H9 (cell line): ENCODE data around the gene NUP35. TPM values are rescaled to one million over a fixed set of nuclear protein-coding genes. Genes with fewer than 3 reads are reported as not detected.

Source experiments
- DNase-seq: peaks from one replicate; pipeline ENCODE4 v3.0.0-alpha.2; 2017
- H2AFZ ChIP-seq: one replicate; pipeline ENCODE4 v1.6.1; 2013; ENCODE audit warnings: mild to moderate bottlenecking, low read length, control low read depth, moderate library complexity
- H2AK5ac ChIP-seq: 2 replicates; pipeline ENCODE4 v1.6.1; 2013; ENCODE audit warnings: low read length, control low read depth, mixed read lengths; ENCODE audit not compliant: insufficient read length
- H2BK120ac ChIP-seq: one replicate; pipeline ENCODE4 v1.6.1; 2013; ENCODE audit warnings: low read depth, mild to moderate bottlenecking, low read length, control low read depth, inconsistent platforms; ENCODE audit not compliant: poor library complexity, severe bottlenecking
- H2BK12ac ChIP-seq: 2 replicates; pipeline ENCODE4 v1.6.1; 2013; ENCODE audit warnings: low read length, control low read depth, mixed read lengths, low read depth; ENCODE audit not compliant: insufficient read length
- H2BK15ac ChIP-seq: 2 replicates; pipeline ENCODE4 v1.6.1; 2013; ENCODE audit warnings: low read depth, low read length, control low read depth
- H2BK20ac ChIP-seq: one replicate; pipeline ENCODE4 v1.6.1; 2013; ENCODE audit warnings: low read depth, mild to moderate bottlenecking, low read length, control low read depth, inconsistent platforms; ENCODE audit not compliant: poor library complexity, severe bottlenecking
- H2BK5ac ChIP-seq: 2 replicates; pipeline ENCODE4 v1.6.1; 2013; ENCODE audit warnings: low read length, control low read depth, mixed read lengths; ENCODE audit not compliant: insufficient read length
- H3K14ac ChIP-seq: 2 replicates; pipeline ENCODE4 v1.6.1; 2013; ENCODE audit warnings: low read length, control low read depth; ENCODE audit not compliant: insufficient read depth
- H3K18ac ChIP-seq: 2 replicates; pipeline ENCODE4 v1.6.1; 2013; ENCODE audit warnings: low read depth, mild to moderate bottlenecking, mixed read lengths, low read length, control low read depth; ENCODE audit not compliant: insufficient read length
- H3K23ac ChIP-seq: 2 replicates; pipeline ENCODE4 v1.6.1; 2013; ENCODE audit warnings: low read length, control low read depth, mixed read lengths, low read depth; ENCODE audit not compliant: insufficient read length
- H3K23me2 ChIP-seq: 2 replicates; pipeline ENCODE4 v1.6.1; 2013; ENCODE audit warnings: low read depth, mild to moderate bottlenecking, mixed read lengths, low read length, control low read depth; ENCODE audit not compliant: insufficient read length, poor library complexity, severe bottlenecking
- H3K27ac ChIP-seq: 2 replicates; pipeline ENCODE4 v1.5.1; 2013; ENCODE audit warnings: low read length, control low read depth, mixed read lengths, low read depth; ENCODE audit not compliant: insufficient read length
- H3K27me3 ChIP-seq: 2 replicates; pipeline ENCODE4 v1.6.1; 2013; ENCODE audit warnings: low read length, control low read depth, inconsistent platforms; ENCODE audit not compliant: insufficient read depth
- H3K4ac ChIP-seq: 2 replicates; pipeline ENCODE4 v1.6.1; 2013; ENCODE audit warnings: low read depth, mild to moderate bottlenecking, control low read depth, inconsistent platforms, low read length, moderate library complexity
- H3K4me1 ChIP-seq: 2 replicates; pipeline ENCODE4 v1.6.1; 2013; ENCODE audit warnings: low read length, control low read depth, inconsistent platforms; ENCODE audit not compliant: insufficient read depth
- H3K4me2 ChIP-seq: 2 replicates; pipeline ENCODE4 v1.6.1; 2013; ENCODE audit warnings: low read length, control low read depth, mixed read lengths; ENCODE audit not compliant: insufficient read length, insufficient read depth
- H3K56ac ChIP-seq: 2 replicates; pipeline ENCODE4 v1.6.1; 2013; ENCODE audit warnings: low read depth, mild to moderate bottlenecking, mixed read lengths, low read length, control low read depth; ENCODE audit not compliant: insufficient read length
- H3K79me1 ChIP-seq: 2 replicates; pipeline ENCODE4 v1.6.1; 2013; ENCODE audit warnings: low read depth, mild to moderate bottlenecking, moderate library complexity, low read length, control low read depth, inconsistent platforms; ENCODE audit not compliant: insufficient read depth, poor library complexity, severe bottlenecking
- H3K79me2 ChIP-seq: 2 replicates; pipeline ENCODE4 v1.6.1; 2013; ENCODE audit warnings: low read length, control low read depth, inconsistent platforms; ENCODE audit not compliant: insufficient read depth
- H3K9ac ChIP-seq: 2 replicates; pipeline ENCODE4 v1.6.1; 2013; ENCODE audit warnings: low read length, control low read depth, mixed read lengths; ENCODE audit not compliant: insufficient read length; ENCODE audit errors: extremely low read depth
- H3K9me3 ChIP-seq: one replicate; pipeline ENCODE4 v1.6.1; 2013; ENCODE audit warnings: low read depth, low read length, inconsistent platforms; ENCODE audit not compliant: control insufficient read depth
- H3T11ph ChIP-seq: one replicate; pipeline ENCODE4 v1.6.1; 2013; ENCODE audit warnings: mild to moderate bottlenecking, low read length, control low read depth, inconsistent platforms
- H4K20me1 ChIP-seq: one replicate; pipeline ENCODE4 v1.6.1; 2013; ENCODE audit not compliant: control insufficient read depth, insufficient read length, insufficient read depth
- H4K5ac ChIP-seq: 2 replicates; pipeline ENCODE4 v1.6.1; 2013; ENCODE audit warnings: low read depth, mild to moderate bottlenecking, mixed read lengths, low read length, control low read depth; ENCODE audit not compliant: insufficient read length
- H4K8ac ChIP-seq: replicated peaks from 2 replicates; pipeline ENCODE4 v1.6.1; 2013; ENCODE audit warnings: low read length, control low read depth, mixed read lengths, low read depth; ENCODE audit not compliant: insufficient read length
- H4K91ac ChIP-seq: 2 replicates; pipeline ENCODE4 v1.6.1; 2013; ENCODE audit warnings: low read depth, mild to moderate bottlenecking, moderate library complexity, mixed read lengths, low read length, control low read depth; ENCODE audit not compliant: insufficient read length
- H3K27ac Mint-ChIP-seq, 3 experiments: 2 replicates in 2 of 3; 3 replicates in 1 of 3; pipeline ENCODE4 v1.8.0; 2020 to 2021; ENCODE audit warnings: mixed read lengths in 3 of 3, mild to moderate bottlenecking in 1 of 3, moderate library complexity in 1 of 3
- H3K27me3 Mint-ChIP-seq: 2 replicates; pipeline ENCODE4 v1.8.0; 2021; ENCODE audit warnings: low read depth, mild to moderate bottlenecking, moderate library complexity, mixed read lengths
- H3K36me3 Mint-ChIP-seq, 3 experiments: 2 replicates in 2 of 3; 3 replicates in 1 of 3; pipeline ENCODE4 v1.8.0; 2020 to 2021; ENCODE audit warnings: low read depth in 3 of 3, mixed read lengths in 3 of 3; ENCODE audit not compliant: insufficient read depth in 1 of 3
- H3K4me1 Mint-ChIP-seq, 2 experiments: 2 replicates each; pipeline ENCODE4 v1.8.0; 2020; ENCODE audit warnings: mixed read lengths in 2 of 2
- H3K4me3 Mint-ChIP-seq, 2 experiments: 2 replicates in 1 of 2; 3 replicates in 1 of 2; pipeline ENCODE4 v1.8.0; 2020 to 2021; ENCODE audit warnings: mild to moderate bottlenecking in 2 of 2, mixed read lengths in 2 of 2, moderate library complexity in 1 of 2
- H3K9me3 Mint-ChIP-seq, 2 experiments: 2 replicates in 1 of 2; 3 replicates in 1 of 2; pipeline ENCODE4 v1.8.0; 2020; ENCODE audit warnings: mild to moderate bottlenecking in 2 of 2, mixed read lengths in 2 of 2, moderate library complexity in 1 of 2
- WGBS: extraction: QIAGEN DNeasy Blood & Tissue Kit; methylation state at CpG from one replicate; pipeline ENCODE4 v1.1.7; 2013; ENCODE audit warnings: missing lambda C conversion rate, low lambda C conversion rate, mixed read lengths; ENCODE audit not compliant: insufficient read length; ENCODE audit errors: extremely low coverage; 5-methylcytosine and 5-hydroxymethylcytosine counted together
- total RNA-seq: library from RNA; stranded (reverse); gene quantifications from 2 replicates; pipeline ENCODE4 v1.2.1, GENCODE V29; 2021
- TF ChIP-seq, protein P1 (sequence below): fragments of 200-600 bp; sonication (generic); conservative IDR thresholded peaks from 3 replicates; pipeline ENCODE4 v1.8.0; 2021; ENCODE audit warnings: antibody characterized with exemption, mild to moderate bottlenecking

The NUP35 gene
- total RNA-seq, 1 experiment from 2014 or later = 53.6 TPM

GRCh38 chr2:183195397-183195796 is 71.2 kb downstream of the NUP35 start:
- Histone ChIP-seq H3K18ac (no peak overlapping the region), H4K8ac (no peak overlapping the region), H2BK5ac (no peak overlapping the region), H2BK15ac (no peak overlapping the region), H4K20me1 (no peaks in the 10 kb centered on the region), H2BK120ac (no peak overlapping the region), H3K23ac (no peak overlapping the region), H4K5ac (no peak overlapping the region), H2AFZ (no peak overlapping the region), H3K14ac (no peak overlapping the region), H3K9ac (no peak overlapping the region), H3K4me2 (no peak overlapping the region), H3K27me3 (no peaks in the 10 kb centered on the region), H3T11ph (no peak overlapping the region), H3K27ac (no peak overlapping the region), H2BK20ac (no peak overlapping the region), H4K91ac (no peak overlapping the region), H3K9me3 (no peaks in the 10 kb centered on the region), H3K23me2 (no peaks in the 10 kb centered on the region), H2AK5ac (no peak overlapping the region), H3K4me1 (no peaks in the 10 kb centered on the region), H3K4ac (no peak overlapping the region), H3K79me1 (no peaks in the 10 kb centered on the region), H3K79me2 (no peaks in the 10 kb centered on the region), H3K56ac (no peak overlapping the region), H2BK12ac (no peak overlapping the region)
- H3K9me3 Mint-ChIP-seq = no peaks in the 10 kb centered on the region
- no peaks in the 10 kb centered on the region for H3K4me1 Mint-ChIP-seq
- no CpG with 5 or more reads among the region's 1 CpG for WGBS
- no peak overlapping the region for H3K4me3 Mint-ChIP-seq
- no peaks in the 10 kb centered on the region for H3K27me3 Mint-ChIP-seq
- TF ChIP-seq, protein P1, sequence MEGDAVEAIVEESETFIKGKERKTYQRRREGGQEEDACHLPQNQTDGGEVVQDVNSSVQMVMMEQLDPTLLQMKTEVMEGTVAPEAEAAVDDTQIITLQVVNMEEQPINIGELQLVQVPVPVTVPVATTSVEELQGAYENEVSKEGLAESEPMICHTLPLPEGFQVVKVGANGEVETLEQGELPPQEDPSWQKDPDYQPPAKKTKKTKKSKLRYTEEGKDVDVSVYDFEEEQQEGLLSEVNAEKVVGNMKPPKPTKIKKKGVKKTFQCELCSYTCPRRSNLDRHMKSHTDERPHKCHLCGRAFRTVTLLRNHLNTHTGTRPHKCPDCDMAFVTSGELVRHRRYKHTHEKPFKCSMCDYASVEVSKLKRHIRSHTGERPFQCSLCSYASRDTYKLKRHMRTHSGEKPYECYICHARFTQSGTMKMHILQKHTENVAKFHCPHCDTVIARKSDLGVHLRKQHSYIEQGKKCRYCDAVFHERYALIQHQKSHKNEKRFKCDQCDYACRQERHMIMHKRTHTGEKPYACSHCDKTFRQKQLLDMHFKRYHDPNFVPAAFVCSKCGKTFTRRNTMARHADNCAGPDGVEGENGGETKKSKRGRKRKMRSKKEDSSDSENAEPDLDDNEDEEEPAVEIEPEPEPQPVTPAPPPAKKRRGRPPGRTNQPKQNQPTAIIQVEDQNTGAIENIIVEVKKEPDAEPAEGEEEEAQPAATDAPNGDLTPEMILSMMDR = no peak
- peaks cover 0 to 12% (median 5%) of the 10 kb centered on the region in 3 experiments; a peak in 4 of 7 replicates for H3K36me3 Mint-ChIP-seq
- no peak overlapping the region for H3K27ac Mint-ChIP-seq
- DNase-seq = no peak
